PC-9 (cell line): Measurements from ENCODE around the gene RGS19. TPM values are rescaled to one million over a fixed set of nuclear protein-coding genes. Genes with fewer than 3 reads are reported as not detected.

ENCODE experiments used
- BruUV-seq: library from RNA; stranded (reverse); fragments of 400-500 nt; replicated peaks from 2 replicates; lab custom pipeline; 2021; lab: Mats Ljungman, UMichigan
- CTCF ChIA-PET: fragments of 300-600 bp; sonication (Branson Sonifier 250); formaldehyde crosslinking; loops from one replicate; lab custom pipeline; 2022; ENCODE audit warnings: antibody characterized with exemption; lab: Charles Lee
- POLR2A ChIA-PET: fragments of 300-600 bp; sonication (Branson Sonifier 250); formaldehyde crosslinking; loops from one replicate; lab custom pipeline; 2022; ENCODE audit warnings: antibody characterized with exemption; ENCODE audit not compliant: unreplicated experiment; lab: Charles Lee
- DNase-seq, 2 experiments: peaks; one replicate each; pipeline versions ENCODE4 v3.0.0 to v3.0.0-alpha.2; 2015 to 2022; ENCODE audit warnings: mixed read lengths in 1 of 2
- H2AFZ ChIP-seq: fragments of 200-600 bp; sonication (generic); 2 replicates; pipeline ENCODE4 v1.8.1; 2017; ENCODE audit warnings: antibody characterized with exemption
- H3F3A ChIP-seq: fragments of 200-600 bp; sonication (generic); 2 replicates; pipeline ENCODE4 v1.8.1; 2017; ENCODE audit warnings: antibody characterized with exemption, mild to moderate bottlenecking, low read depth; ENCODE audit not compliant: insufficient read depth
- H3K27ac ChIP-seq: fragments of 200-600 bp; sonication (generic); 2 replicates; pipeline ENCODE4 v1.6.1; 2016; ENCODE audit warnings: mixed run types
- H3K27me3 ChIP-seq: fragments of 200-600 bp; sonication (generic); 2 replicates; pipeline ENCODE4 v1.6.1; 2016; ENCODE audit warnings: low read depth, mixed run types; ENCODE audit not compliant: insufficient read depth
- H3K36me3 ChIP-seq: fragments of 200-600 bp; sonication (generic); 2 replicates; pipeline ENCODE4 v1.6.1; 2016; ENCODE audit warnings: low read depth, mixed run types
- H3K4me1 ChIP-seq: fragments of 200-600 bp; sonication (generic); replicated peaks from 2 replicates; pipeline ENCODE4 v1.6.1; 2016; ENCODE audit warnings: mixed run types; ENCODE audit not compliant: insufficient read depth
- H3K4me2 ChIP-seq: fragments of 200-600 bp; sonication (generic); 2 replicates; pipeline ENCODE4 v1.6.1; 2017; ENCODE audit warnings: mixed run types
- H3K4me3 ChIP-seq: fragments of 200-600 bp; sonication (generic); 2 replicates; pipeline ENCODE4 v1.6.1; 2016; ENCODE audit warnings: mixed run types
- H3K79me2 ChIP-seq: fragments of 200-600 bp; sonication (generic); 2 replicates; pipeline ENCODE4 v1.6.1; 2017; ENCODE audit warnings: low read depth, mixed run types
- H3K9me2 ChIP-seq: fragments of 200-600 bp; sonication (generic); 2 replicates; pipeline ENCODE4 v1.8.1; 2017; ENCODE audit warnings: mild to moderate bottlenecking; ENCODE audit not compliant: insufficient read depth
- H3K9me3 ChIP-seq: fragments of 200-600 bp; sonication (generic); 2 replicates; pipeline ENCODE4 v1.8.1; 2016; ENCODE audit warnings: low read depth; ENCODE audit not compliant: insufficient read depth
- H4K20me1 ChIP-seq: fragments of 200-600 bp; sonication (generic); 2 replicates; pipeline ENCODE4 v1.8.1; 2017; ENCODE audit not compliant: insufficient read depth
- CTCF ChIP-seq: fragments of 200-600 bp; sonication (generic); conservative IDR thresholded peaks from 2 replicates; pipeline ENCODE4 v1.6.1; 2017; ENCODE audit warnings: mixed run types, antibody characterized with exemption, mild to moderate bottlenecking, moderate library complexity
- EZH2 ChIP-seq: fragments of 200-600 bp; sonication (generic); IDR thresholded peaks from 2 replicates; pipeline ENCODE4 v1.8.0; 2017; ENCODE audit warnings: antibody characterized with exemption, low read depth
- intact Hi-C: fragments of 100-400 bp; cut with micrococcal nuclease; formaldehyde crosslinking; loops from one replicate; pipeline ENCODE4 v1.10.0; 2022; ENCODE audit not compliant: unreplicated experiment
- microRNA-seq: library from miRNA; unstranded; fragments of <30 nt; microRNA quantifications from one replicate; pipeline ENCODE4 v1.2.0, GENCODE V29; 2021; ENCODE audit warnings: borderline number of aligned reads, borderline replicate concordance
- total RNA-seq: library from RNA; stranded (reverse); gene quantifications from 2 replicates; pipeline ENCODE4 v1.2.3, GENCODE V29; 2021

RGS19 gene
- total RNA-seq, 1 experiment from 2014 or later: 33.3 TPM

GRCh38 chr20:64024141-64024990, 55.0 kb downstream of the RGS19 start:
- intact Hi-C loops: no loop called here
- no TSS peak for BruUV-seq
- no peaks in the 10 kb centered on the region for H3K9me3 ChIP-seq
- no peaks in the 10 kb centered on the region for H3K27me3 ChIP-seq
- no peak overlapping the region for H3K4me2 ChIP-seq
- ChIA-PET CTCF (no interaction called here), POLR2A (no interaction called here)
- H3K4me1 ChIP-seq: no peaks in the 10 kb centered on the region
- no peak overlapping the region for H3K27ac ChIP-seq
- H3K4me3 ChIP-seq: no peak overlapping the region
- H3F3A ChIP-seq: peaks cover 20% of the 10 kb centered on the region
- no peak overlapping the region for H2AFZ ChIP-seq
- peaks cover 23% of the 10 kb centered on the region for H3K36me3 ChIP-seq
- H4K20me1 ChIP-seq: peaks cover 21% of the 10 kb centered on the region
- no peaks in the 10 kb centered on the region for H3K9me2 ChIP-seq
- TF ChIP-seq EZH2 (no peak), CTCF (no peak)
- H3K79me2 ChIP-seq: no peaks in the 10 kb centered on the region
- no peak for DNase-seq

- Histone ChIP-seq H3K27me3 (no peaks in the 10 kb centered on the region), H3K4me1 (no peaks in the 10 kb centered on the region), H3K4me2 (no peak overlapping the region), H3K4me3 (no peak overlapping the region), H3K36me3 (peaks cover 22% of the 10 kb centered on the region), H3F3A (peaks cover 22% of the 10 kb centered on the region), H2AFZ (no peak overlapping the region), H4K20me1 (peaks cover 21% of the 10 kb centered on the region), H3K9me3 (no peaks in the 10 kb centered on the region), H3K27ac (no peak overlapping the region), H3K79me2 (no peaks in the 10 kb centered on the region), H3K9me2 (no peaks in the 10 kb centered on the region)
- POLR2A ChIA-PET: no interaction called here
- no peak for TF ChIP-seq EZH2
- TF ChIP-seq CTCF: no peak
- CTCF ChIA-PET: no interaction called here
- BruUV-seq: no TSS peak
- intact Hi-C loops: no loop called here
- no peak for DNase-seq
Measured at GRCh38 chr20:64023361-64024140, 55.8 kb downstream of the RGS19 start.

Small RNAs within 50 kb of the gene (microRNA-seq; reads per million reads assigned to microRNA genes)
- 3.4 reads per million for gene MIR6813

Other genes with a start within 250 kb of the RGS19 start
- 3.6 and 4.9 TPM in 2 replicates for gene ZBTB46, start 248.3 kb downstream of the RGS19 start, total RNA-seq
- gene ABHD16B, start 218.0 kb downstream of the RGS19 start, total RNA-seq: not detected in 2 replicates
- 149 and 158 TPM in 2 replicates for gene TPD52L2, start 214.2 kb downstream of the RGS19 start, total RNA-seq
- gene DNAJC5, start 184.4 kb downstream of the RGS19 start, total RNA-seq: 47.0 and 48.1 TPM in 2 replicates
- 51.7 and 55.1 TPM in 2 replicates for gene UCKL1, start 123.1 kb downstream of the RGS19 start, total RNA-seq
- gene ZNF512B, start 109.6 kb downstream of the RGS19 start, total RNA-seq: 24.3 and 28.1 TPM in 2 replicates
- gene SAMD10, start 99.9 kb downstream of the RGS19 start, total RNA-seq: 14.4 and 18.7 TPM in 2 replicates
- 103 and 111 TPM in 2 replicates for gene PRPF6, start 98.4 kb downstream of the RGS19 start, total RNA-seq
- gene C20orf204, start 43.3 kb downstream of the RGS19 start, total RNA-seq: 3.8 and 6.4 TPM in 2 replicates
- gene SOX18, start 29.9 kb downstream of the RGS19 start, total RNA-seq: 0.83 TPM in 1 of 2 replicates, not detected in the other
- gene TCEA2, start 16.3 kb downstream of the RGS19 start, total RNA-seq: 100 and 156 TPM in 2 replicates
- gene OPRL1, start 564 bp upstream of the RGS19 start, total RNA-seq: 1.5 and 2.7 TPM in 2 replicates
- not detected in 2 replicates for gene LKAAEAR1, start 4.9 kb upstream of the RGS19 start, total RNA-seq
- not detected in 2 replicates for gene NPBWR2, start 28.0 kb upstream of the RGS19 start, total RNA-seq
- gene MYT1, start 84.9 kb upstream of the RGS19 start, total RNA-seq: 0.18 TPM in 1 of 2 replicates, not detected in the other
- 80.1 and 86.5 TPM in 2 replicates for gene PCMTD2, start 176.2 kb upstream of the RGS19 start, total RNA-seq